ENCODE data around the gene KAT2A.

Gene KAT2A

GRCh38 chr17:42135664-42136653 is 14.8 kb upstream of the KAT2A start:
- Histone ChIP-seq H3K9me3 (ENCODE audit: control insufficient read depth, insufficient read depth, low read depth, low read length) (no peaks in the 10 kb centered on the region), H3K27ac (ENCODE audit: extremely low read depth, low read depth, low read length) (no peak overlapping the region), H3K4me1 (ENCODE audit: control insufficient read depth, insufficient read depth, low read length) (peaks cover 28% of the 10 kb centered on the region), H3K36me3 (ENCODE audit: control insufficient read depth in 2 of 2, insufficient read depth in 1 of 2, low read length in 2 of 2) (peaks cover 13 to 52% of the 10 kb centered on the region in 2 experiments), H3K4me3 (ENCODE audit: low read depth, low read length) (no peak overlapping the region)
- TF ChIP-seq ZNF830 (tag by site-specific recombination; IDR thresholded peaks at IDR 0.05; ENCODE audit: low read depth) (no peak), ZNF366 (tag by site-specific recombination; conservative IDR thresholded peaks at IDR 0.05) (0 out of 2 replicates have a peak, but pooled peaks have one; percentile 8), PRDM10 (tag by site-specific recombination; IDR thresholded peaks at IDR 0.05) (peak; percentile 26; the same call in 1 of the 2 replicates), SP3 (tag by site-specific recombination; IDR thresholded peaks at IDR 0.05) (no peak)
- ChIA-PET CTCF (interaction anchor here (0.7 to 2.5 kb wide), 7 partner anchors 14 to 111 kb away, joined by 3 to 11 read pairs (median 3); no protein-coding TSS in a partner anchor), POLR2A (interaction anchor here (0.7 to 2.0 kb wide), 5 partner anchors 15 to 170 kb away, joined by 3 to 8 read pairs (median 3); partner anchors contain the start of genes GHDC, KAT2A and KCNH4)

DNA sequence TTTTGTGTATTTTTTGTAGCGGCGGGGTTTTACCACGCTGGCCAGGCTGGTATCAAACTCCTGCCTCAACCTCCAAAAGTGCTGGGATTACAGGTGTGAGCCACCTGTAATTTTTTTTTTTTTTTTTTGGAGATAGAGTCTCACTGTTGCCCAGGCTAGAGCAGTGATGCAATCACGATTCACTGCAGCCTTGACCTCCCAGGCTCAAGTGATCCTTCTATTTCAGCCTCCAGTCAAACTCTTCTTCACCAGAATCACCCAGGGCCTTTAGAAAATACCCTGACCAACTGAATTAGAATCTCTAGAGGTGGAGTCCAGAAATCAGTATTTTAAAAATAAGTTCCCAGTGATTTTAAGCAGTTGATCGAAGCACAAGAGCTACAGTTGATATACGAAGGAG is 14.0 kb upstream of the KAT2A start:
- Histone ChIP-seq H3K27ac (ENCODE audit: extremely low read depth, low read depth, low read length) (no peak overlapping the region), H3K36me3 (ENCODE audit: control insufficient read depth in 2 of 2, insufficient read depth in 1 of 2, low read length in 2 of 2) (peaks cover 10 to 57% of the 10 kb centered on the region in 2 experiments; a peak in 2 of 3 replicates), H3K4me1 (ENCODE audit: control insufficient read depth, insufficient read depth, low read length) (peaks cover 28% of the 10 kb centered on the region), H3K9me3 (ENCODE audit: control insufficient read depth, insufficient read depth, low read depth, low read length) (no peaks in the 10 kb centered on the region), H3K4me3 (ENCODE audit: low read depth, low read length) (no peak overlapping the region)
- ChIA-PET POLR2A (interaction anchor here (1.0 to 2.0 kb wide), 4 partner anchors 9 to 169 kb away, joined by 3 to 8 read pairs (median 4); partner anchors contain the start of genes GHDC and KAT2A), CTCF (interaction anchor here (0.7 to 2.5 kb wide), 4 partner anchors 13 to 28 kb away, joined by 3 to 11 read pairs (median 3); no protein-coding TSS in a partner anchor)
- TF ChIP-seq HIC1 (tag by site-specific recombination; IDR thresholded peaks at IDR 0.05) (no peak), ZNF19 (tag by site-specific recombination; IDR thresholded peaks at IDR 0.05; ENCODE audit: low read depth) (no peak), ZNF514 (tag by site-specific recombination; IDR thresholded peaks at IDR 0.05) (no peak), ZNF302 (tag by site-specific recombination; IDR thresholded peaks at IDR 0.05; ENCODE audit: low read depth) (no peak), PBX3 (CRISPR knock-in tag; IDR thresholded peaks at IDR 0.05) (no peak), PRDM10 (tag by site-specific recombination; IDR thresholded peaks at IDR 0.05) (no peak), HOXD13 (CRISPR knock-in tag; IDR thresholded peaks at IDR 0.05; ENCODE audit: borderline replicate concordance) (no peak), GFI1B (tag by site-specific recombination; IDR thresholded peaks at IDR 0.05) (no peak), SP3 (tag by site-specific recombination; IDR thresholded peaks at IDR 0.05) (no peak), ZNF174 (tag by site-specific recombination; IDR thresholded peaks at IDR 0.05) (no peak), ZNF121 (tag by site-specific recombination; IDR thresholded peaks at IDR 0.05) (no peak), ZBTB1 (tag by site-specific recombination; IDR thresholded peaks at IDR 0.05) (no peak), ZFP69B (tag by site-specific recombination; IDR thresholded peaks at IDR 0.05) (no peak), ZNF2 (tag by site-specific recombination; IDR thresholded peaks at IDR 0.05) (no peak), ZNF843 (tag by site-specific recombination; IDR thresholded peaks at IDR 0.05) (no peak), ZBTB7A (tag by site-specific recombination; IDR thresholded peaks at IDR 0.05; ENCODE audit: low read depth) (no peak)
- TF ChIP-seq, protein P1, sequence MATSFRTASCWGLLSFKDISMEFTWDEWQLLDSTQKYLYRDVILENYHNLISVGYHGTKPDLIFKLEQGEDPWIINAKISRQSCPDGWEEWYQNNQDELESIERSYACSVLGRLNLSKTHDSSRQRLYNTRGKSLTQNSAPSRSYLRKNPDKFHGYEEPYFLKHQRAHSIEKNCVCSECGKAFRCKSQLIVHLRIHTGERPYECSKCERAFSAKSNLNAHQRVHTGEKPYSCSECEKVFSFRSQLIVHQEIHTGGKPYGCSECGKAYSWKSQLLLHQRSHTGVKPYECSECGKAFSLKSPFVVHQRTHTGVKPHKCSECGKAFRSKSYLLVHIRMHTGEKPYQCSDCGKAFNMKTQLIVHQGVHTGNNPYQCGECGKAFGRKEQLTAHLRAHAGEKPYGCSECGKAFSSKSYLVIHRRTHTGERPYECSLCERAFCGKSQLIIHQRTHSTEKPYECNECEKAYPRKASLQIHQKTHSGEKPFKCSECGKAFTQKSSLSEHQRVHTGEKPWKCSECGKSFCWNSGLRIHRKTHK (tag by site-specific recombination; IDR thresholded peaks at IDR 0.05): no peak
